K562 (cell line): ENCODE data around the gene HEATR9. TPM values are rescaled to one million over a fixed set of nuclear protein-coding genes. Genes with fewer than 3 reads are reported as not detected.

ENCODE experiments used
- ATAC-seq: fragments of 200-7000 bp; cut with Tn5 transposase; 3 replicates; pipeline ENCODE4 v1.9.1; 2020; ENCODE audit warnings: moderate library complexity
- BruUV-seq: library from RNA; stranded (reverse); fragments of 400-500 nt; replicated peaks from 2 replicates; lab custom pipeline; 2021; lab: Mats Ljungman, UMichigan
- CTCF ChIA-PET: fragments of 300-600 bp; formaldehyde crosslinking; extraction: SDS; loops from one replicate; lab custom pipeline; 2021; ENCODE audit warnings: low intra/inter-chr PET ratio; lab: Yijun Ruan, JAX
- POLR2A ChIA-PET: fragments of 300-600, 350-650 bp; sonication (Branson Sonifier 250); formaldehyde crosslinking; extraction: SDS; loops from one replicate; lab custom pipeline; 2021; ENCODE audit warnings: antibody characterized with exemption, inconsistent platforms; lab: Yijun Ruan, JAX
- DNase-seq, 4 experiments: peaks; one replicate each; pipeline versions ENCODE4 v3.0.0 to v3.0.0-alpha.2; 2011 to 2018; ENCODE audit warnings: low spot score in 3 of 4, mixed read lengths in 3 of 4; ENCODE audit errors: extremely low read depth in 1 of 4
- FAIRE-seq: peaks from 2 replicates; lab custom pipeline; 2011; peaks lifted over from hg19 to GRCh38; lab: Jason Lieb, UNC
- H2AFZ ChIP-seq: 2 replicates; pipeline ENCODE4 v1.6.0; 2011; ENCODE audit warnings: low read depth, low read length, control low read depth, inconsistent platforms
- H3K27ac ChIP-seq: fragments of 200-600 bp; 3 replicates; pipeline ENCODE4 v1.8.0; 2011; ENCODE audit warnings: low read depth, mild to moderate bottlenecking, control low read depth, inconsistent platforms, low read length, moderate library complexity, mixed read lengths; ENCODE audit errors: extremely low read depth
- H3K27me3 ChIP-seq, 2 experiments: fragments of 300-600 bp in 1 of 2; 2 replicates in 1 of 2; 3 replicates in 1 of 2; pipeline versions ENCODE4 v1.6.0 to v1.8.0; 2011; ENCODE audit warnings: inconsistent platforms in 2 of 2, low read length in 2 of 2, mild to moderate bottlenecking in 1 of 2, mixed read lengths in 1 of 2, moderate library complexity in 1 of 2; ENCODE audit not compliant: control insufficient read depth in 2 of 2, insufficient read depth in 2 of 2
- H3K36me3 ChIP-seq: fragments of 300-600 bp; 3 replicates; pipeline ENCODE4 v1.8.0; 2011; ENCODE audit warnings: mild to moderate bottlenecking, low read length, inconsistent platforms; ENCODE audit not compliant: control insufficient read depth, insufficient read depth
- H3K4me1 ChIP-seq, 2 experiments: fragments of 200-600 bp in 1 of 2; replicated peaks in 1 of 2; 2 replicates in 1 of 2; 3 replicates in 1 of 2; pipeline versions ENCODE4 v1.5.1 to v1.8.0; 2011; ENCODE audit warnings: inconsistent platforms in 2 of 2, low read length in 2 of 2, mild to moderate bottlenecking in 1 of 2, mixed read lengths in 1 of 2, moderate library complexity in 1 of 2; ENCODE audit not compliant: control insufficient read depth in 2 of 2, insufficient read depth in 2 of 2
- H3K4me2 ChIP-seq: 2 replicates; pipeline ENCODE4 v1.6.1; 2011; ENCODE audit warnings: low read length, control low read depth, inconsistent platforms, mixed read lengths; ENCODE audit not compliant: insufficient read depth
- H3K4me3 ChIP-seq: fragments of 200-600 bp; sonication (generic), shearing (Covaris generic); 2 replicates; pipeline ENCODE4 v1.5.1; 2016; ENCODE audit warnings: control low read depth, inconsistent platforms
- H3K79me2 ChIP-seq: fragments of 200-600 bp; 3 replicates; pipeline ENCODE4 v1.8.0; 2011; ENCODE audit warnings: low read length, inconsistent platforms; ENCODE audit not compliant: control insufficient read depth, insufficient read depth
- H3K9ac ChIP-seq, 2 experiments: 2 replicates each; pipeline versions ENCODE4 v1.6.0 to v1.6.1; 2011; ENCODE audit warnings: low read depth in 2 of 2, low read length in 2 of 2, control low read depth in 1 of 2, inconsistent platforms in 1 of 2, mild to moderate bottlenecking in 1 of 2, mixed read lengths in 1 of 2; ENCODE audit not compliant: insufficient read depth in 1 of 2
- H3K9me1 ChIP-seq: one replicate; pipeline ENCODE4 v1.6.0; 2011; ENCODE audit warnings: inconsistent platforms, mild to moderate bottlenecking, low read length, moderate library complexity; ENCODE audit not compliant: control insufficient read depth, insufficient read depth
- H3K9me3 ChIP-seq: replicated peaks from 2 replicates; pipeline ENCODE4 v1.5.1; 2011; ENCODE audit warnings: low read depth, low read length, inconsistent platforms; ENCODE audit not compliant: control insufficient read depth, insufficient read depth
- H4K20me1 ChIP-seq: replicated peaks from 2 replicates; pipeline ENCODE4 v1.6.1; 2011; ENCODE audit warnings: low read length, inconsistent platforms, mixed read lengths; ENCODE audit not compliant: control insufficient read depth, insufficient read depth
- GABPB2 ChIP-seq: fragments of 250-450 bp; sonication (Bioruptor Pico); conservative IDR thresholded peaks from 2 replicates; pipeline ENCODE4 v1.5.1; 2021; ENCODE audit warnings: mild to moderate bottlenecking
- HLTF ChIP-seq: fragments of 450-650 bp; IDR thresholded peaks from 2 replicates; pipeline ENCODE4 v1.6.1; 2016
- HNRNPH1 ChIP-seq: fragments of 200-400 bp; formaldehyde crosslinking; optimal IDR thresholded peaks from 2 replicates; pipeline ENCODE3; 2017; ENCODE audit warnings: low read depth, mild to moderate bottlenecking, low read length, moderate library complexity
- MAFK ChIP-seq: IDR thresholded peaks from 2 replicates; pipeline ENCODE4 v1.6.1; 2011; ENCODE audit warnings: low read length, improper control_type of control experiment
- MEF2D ChIP-seq: conservative IDR thresholded peaks from 2 replicates; pipeline ENCODE4 v1.6.1; 2016; ENCODE audit warnings: low read depth, missing genetic modification characterization, missing compliant biosample characterization
- MTA3 ChIP-seq: fragments of 450-650 bp; formaldehyde crosslinking; IDR thresholded peaks from 2 replicates; pipeline ENCODE4 v1.6.1; 2017; ENCODE audit warnings: mild to moderate bottlenecking, borderline replicate concordance
- NONO ChIP-seq, 2 experiments: fragments of 200-400 bp in 1 of 2; fragments of 450-650 bp in 1 of 2; formaldehyde crosslinking in 1 of 2; IDR thresholded peaks; 2 replicates each; pipeline ENCODE4 v1.6.1; 2017; ENCODE audit warnings: low read depth in 2 of 2, mild to moderate bottlenecking in 2 of 2, moderate library complexity in 2 of 2, low read length in 1 of 2
- NR1H2 ChIP-seq: sonication (generic); formaldehyde crosslinking; IDR thresholded peaks from 2 replicates; pipeline ENCODE4 v1.4.0; 2020; ENCODE audit warnings: mild to moderate bottlenecking, missing genetic modification reagents
- RBM17 ChIP-seq: fragments of 200-400 bp; formaldehyde crosslinking; IDR thresholded peaks from 2 replicates; pipeline ENCODE4 v1.6.1; 2017; ENCODE audit warnings: low read depth, mild to moderate bottlenecking, low read length, borderline replicate concordance
- XRCC3 ChIP-seq: fragments of 450-650 bp; IDR thresholded peaks from 2 replicates; pipeline ENCODE4 v1.6.1; 2017; ENCODE audit warnings: mild to moderate bottlenecking, moderate library complexity
- YBX1 ChIP-seq: fragments of 450-650 bp; IDR thresholded peaks from 2 replicates; pipeline ENCODE4 v1.7.1; 2016; ENCODE audit warnings: mild to moderate bottlenecking
- ZNF146 ChIP-seq: IDR thresholded peaks from one replicate; pipeline ENCODE4 v1.6.1; 2018; ENCODE audit warnings: missing compliant biosample characterization; ENCODE audit not compliant: unreplicated experiment
- ZNF384 ChIP-seq: IDR thresholded peaks from 2 replicates; pipeline ENCODE4 v1.6.1; 2012; ENCODE audit warnings: low read depth, low read length, improper control_type of control experiment
- ZNF445 ChIP-seq: fragments of 250-450 bp; sonication (Bioruptor Pico); IDR thresholded peaks from 2 replicates; pipeline ENCODE4 v1.4.0; 2020; ENCODE audit warnings: low read depth, mild to moderate bottlenecking, moderate library complexity
- ZNF77 ChIP-seq: fragments of 250-450 bp; sonication (Bioruptor Pico); IDR thresholded peaks from 2 replicates; pipeline ENCODE4 v1.5.0; 2020
- WGBS: fragments of 100-300 bp; shearing (Covaris generic); methylation state at CpG from one replicate; pipeline ENCODE4 v1.1.6; 2016; ENCODE audit warnings: low coverage, mixed read lengths; ENCODE audit not compliant: insufficient coverage; ENCODE audit errors: missing lambda C conversion rate; 5-methylcytosine and 5-hydroxymethylcytosine counted together
- in situ Hi-C: fragments of 300-500 bp; cut with MboI; formaldehyde crosslinking; loops from 4 replicates; pipeline ENCODE4 v1.15.0; 2018; ENCODE audit warnings: inconsistent platforms, mixed read lengths
- intact Hi-C: fragments of 100-400 bp; cut with micrococcal nuclease; formaldehyde crosslinking; loops from 2 replicates; pipeline ENCODE4 v1.14.2; 2022
- polyA plus RNA-seq, 8 experiments: library from polyadenylated mRNA; depleted of rRNA in 4 of 8; stranded (reverse) in 5 of 8; unstranded in 3 of 8; fragments of >200 nt; fragmentation: Nextera tagmentation in 2 of 8; fragmentation: Illumina TruSeq in 1 of 8; extraction: Ambion mirVana in 2 of 8; extraction: Trizol in 1 of 8; gene quantifications; 2 replicates each; pipeline versions ENCODE4 v1.2.1 to v1.2.3, GENCODE V29; 2011 to 2014; ENCODE audit warnings: inconsistent platforms in 1 of 8, missing spikeins in 1 of 8
- total RNA-seq, 7 experiments: library from RNA; depleted of rRNA in 6 of 7; stranded (reverse); fragments of >200 nt in 6 of 7; fragmentation: Illumina TruSeq in 2 of 7; extraction: Trizol in 2 of 7; gene quantifications; 2 replicates each; pipeline versions ENCODE4 v1.2.1 to v1.2.3, GENCODE V29; 2011 to 2021; ENCODE audit warnings: low replicate concordance in 1 of 7
- TF ChIP-seq, protein P1 (sequence below), 3 experiments: fragments of 200-800 bp in 1 of 3; sonication (Bioruptor generic) in 1 of 3; sonication (generic) in 1 of 3; formaldehyde crosslinking in 1 of 3; IDR thresholded peaks; 2 replicates each; pipeline versions ENCODE4 v1.6.1 to v1.8.0; 2016 to 2022; ENCODE audit warnings: mild to moderate bottlenecking in 2 of 3, missing compliant biosample characterization in 2 of 3, missing genetic modification characterization in 2 of 3, missing genetic modification reagents in 1 of 3
- TF ChIP-seq, protein P2 (sequence below): sonication (generic); formaldehyde crosslinking; IDR thresholded peaks from 2 replicates; pipeline ENCODE4 v1.9.0; 2022; ENCODE audit warnings: mild to moderate bottlenecking, missing genetic modification reagents
- TF ChIP-seq, protein P3 (sequence below): sonication (generic); formaldehyde crosslinking; IDR thresholded peaks from 2 replicates; pipeline ENCODE4 v1.8.0; 2022; ENCODE audit warnings: missing genetic modification reagents, mild to moderate bottlenecking, borderline replicate concordance

HEATR9 gene
- total and polyA plus RNA-seq, 9 of the 15 experiments (the other 6 are each of a cell fraction or from before 2014, with no cell fraction given), result not detected

DNA sequence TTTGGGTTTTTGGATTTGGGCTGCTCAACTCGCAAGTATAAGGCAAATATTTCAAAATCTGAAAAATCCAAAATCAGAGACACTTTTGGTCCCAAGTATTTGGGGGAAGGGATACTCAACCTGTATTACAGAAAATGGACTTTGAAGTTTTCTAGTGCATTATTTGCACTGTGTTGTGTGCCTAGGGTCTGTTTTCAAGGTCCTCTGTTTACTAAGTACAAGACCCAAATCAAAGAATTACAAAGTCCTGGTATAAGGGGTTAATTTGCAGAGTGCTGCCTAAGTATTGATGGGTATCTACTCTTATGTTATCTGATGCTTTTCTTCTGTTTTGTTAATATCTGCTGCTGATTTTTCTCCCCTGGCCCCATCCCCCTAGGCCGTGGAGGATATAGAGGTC lies 25.0 kb downstream of the HEATR9 start (continued):
- no peak for TF ChIP-seq NR1H2 (CRISPR knock-in tag)
- TF ChIP-seq MEF2D (tag), result no peak
- TF ChIP-seq, protein P1, sequence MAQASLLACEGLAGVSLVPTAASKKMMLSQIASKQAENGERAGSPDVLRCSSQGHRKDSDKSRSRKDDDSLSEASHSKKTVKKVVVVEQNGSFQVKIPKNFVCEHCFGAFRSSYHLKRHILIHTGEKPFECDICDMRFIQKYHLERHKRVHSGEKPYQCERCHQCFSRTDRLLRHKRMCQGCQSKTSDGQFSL (CRISPR knock-in tag; IDR thresholded peaks at IDR 0.05), result no peak
- TF ChIP-seq, protein P1 (tag; IDR thresholded peaks at IDR 0.05), result no peak

DNA sequence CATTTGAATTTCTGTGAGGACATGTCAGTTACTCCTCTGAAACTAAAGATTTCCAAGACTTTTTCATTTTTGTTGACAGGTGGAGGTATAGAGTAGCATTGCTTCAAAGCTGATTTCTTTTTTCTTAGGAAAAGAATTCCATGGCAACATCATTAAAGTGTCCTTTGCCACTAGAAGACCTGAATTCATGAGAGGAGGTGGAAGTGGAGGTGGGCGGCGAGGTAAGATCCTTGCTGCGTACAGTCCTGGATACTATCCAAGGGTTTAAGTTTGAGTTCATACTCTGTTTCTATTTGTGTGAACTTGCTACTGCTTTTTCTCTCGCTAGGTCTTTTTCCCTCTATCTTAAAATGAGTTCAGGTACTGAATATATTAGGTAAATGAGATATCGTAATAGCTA lies 26.5 kb downstream of the HEATR9 start:
- no peaks in the 10 kb centered on the region for H4K20me1 ChIP-seq
- no peak for TF ChIP-seq HLTF
- TF ChIP-seq NONO (IDR thresholded peaks at IDR 0.05; ENCODE audit: low read depth in 2 of 2, low read length in 1 of 2), result no peak
- no peak for TF ChIP-seq XRCC3
- TF ChIP-seq MTA3, result no peak
- no peak for TF ChIP-seq YBX1
- no peak for TF ChIP-seq RBM17
- TF ChIP-seq HNRNPH1, result no peak
- TF ChIP-seq GABPB2 (CRISPR knock-in tag), result no peak
- TF ChIP-seq, protein P2, sequence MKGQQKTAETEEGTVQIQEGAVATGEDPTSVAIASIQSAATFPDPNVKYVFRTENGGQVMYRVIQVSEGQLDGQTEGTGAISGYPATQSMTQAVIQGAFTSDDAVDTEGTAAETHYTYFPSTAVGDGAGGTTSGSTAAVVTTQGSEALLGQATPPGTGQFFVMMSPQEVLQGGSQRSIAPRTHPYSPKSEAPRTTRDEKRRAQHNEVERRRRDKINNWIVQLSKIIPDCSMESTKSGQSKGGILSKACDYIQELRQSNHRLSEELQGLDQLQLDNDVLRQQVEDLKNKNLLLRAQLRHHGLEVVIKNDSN (CRISPR knock-in tag), result no peak
- no peak for TF ChIP-seq ZNF445 (CRISPR knock-in tag)
- no peak for TF ChIP-seq ZNF384
- no peak for TF ChIP-seq MAFK
- TF ChIP-seq ZNF77 (CRISPR knock-in tag), result no peak
- no peak for TF ChIP-seq ZNF146 (CRISPR knock-in tag)
- TF ChIP-seq, protein P3, sequence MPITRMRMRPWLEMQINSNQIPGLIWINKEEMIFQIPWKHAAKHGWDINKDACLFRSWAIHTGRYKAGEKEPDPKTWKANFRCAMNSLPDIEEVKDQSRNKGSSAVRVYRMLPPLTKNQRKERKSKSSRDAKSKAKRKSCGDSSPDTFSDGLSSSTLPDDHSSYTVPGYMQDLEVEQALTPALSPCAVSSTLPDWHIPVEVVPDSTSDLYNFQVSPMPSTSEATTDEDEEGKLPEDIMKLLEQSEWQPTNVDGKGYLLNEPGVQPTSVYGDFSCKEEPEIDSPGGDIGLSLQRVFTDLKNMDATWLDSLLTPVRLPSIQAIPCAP (CRISPR knock-in tag), result no peak
- TF ChIP-seq, all 486 proteins: peak for 0
- in situ Hi-C loops, result no loop called here
- intact Hi-C loops, result loop anchor here (10.0 kb wide), 1 partner anchor 233 kb away; no protein-coding TSS in a partner anchor
- Histone ChIP-seq H3K27ac (no peak overlapping the region), H3K9ac (no peak overlapping the region), H3K4me1 (no peaks in the 10 kb centered on the region), H3K27me3 (no peaks in the 10 kb centered on the region), H2AFZ (no peak overlapping the region), H3K36me3 (peaks cover 88% of the 10 kb centered on the region), H3K4me2 (no peak overlapping the region), H3K79me2 (no peaks in the 10 kb centered on the region), H3K4me3 (no peak overlapping the region), H3K9me1 (no peaks in the 10 kb centered on the region), H3K9me3 (no peaks in the 10 kb centered on the region)
- no TSS peak for BruUV-seq
- ATAC-seq (no peak), DNase-seq (no peak), FAIRE-seq (no peak)
- ChIA-PET CTCF (no interaction called here), POLR2A (interaction anchor here (0.7 to 1.3 kb wide), 3 partner anchors 10 to 34 kb away, joined by 3 to 4 read pairs (median 4); partner anchors contain the start of gene TAF15)
- WGBS, result 95% methylated on average over 5 of the region's 5 CpGs
